Measurements from ENCODE around the gene GJD4.

Gene GJD4

GRCh38 chr10:35577926-35578617 lies 27.1 kb upstream of the GJD4 start:
- no peaks in the 10 kb centered on the region for H3K36me3 ChIP-seq (ENCODE audit: low read depth)
- no peaks in the 10 kb centered on the region for H3K27me3 ChIP-seq (ENCODE audit: insufficient read depth, poor library complexity, severe bottlenecking)
- DNase-seq (ENCODE audit: low spot score) (no peak), ATAC-seq (ENCODE audit: low read depth) (no peak)
- no peak overlapping the region for H3K27ac ChIP-seq (ENCODE audit: poor library complexity, severe bottlenecking)
- no peaks in the 10 kb centered on the region for H3K4me1 ChIP-seq (ENCODE audit: insufficient read depth, poor library complexity, severe bottlenecking)
- no peaks in the 10 kb centered on the region for H3K9me3 ChIP-seq (ENCODE audit: severe bottlenecking)
- TF ChIP-seq CTCF (IDR thresholded peaks at IDR 0.05; ENCODE audit: poor library complexity, severe bottlenecking) = no peak
- no peak overlapping the region for H3K4me3 ChIP-seq (ENCODE audit: severe bottlenecking)

- ATAC-seq (ENCODE audit: low read depth) (0 out of 3 replicates have a peak, but pooled peaks have one; percentile 18), DNase-seq (ENCODE audit: low spot score) (no peak)
- H3K27ac ChIP-seq (ENCODE audit: poor library complexity, severe bottlenecking) = no peak overlapping the region
- H3K4me1 ChIP-seq (ENCODE audit: insufficient read depth, poor library complexity, severe bottlenecking) = no peaks in the 10 kb centered on the region
- no peak for TF ChIP-seq CTCF (IDR thresholded peaks at IDR 0.05; ENCODE audit: poor library complexity, severe bottlenecking)
- H3K27me3 ChIP-seq (ENCODE audit: insufficient read depth, poor library complexity, severe bottlenecking) = no peaks in the 10 kb centered on the region
- H3K4me3 ChIP-seq (ENCODE audit: severe bottlenecking) = no peak overlapping the region
- no peaks in the 10 kb centered on the region for H3K36me3 ChIP-seq (ENCODE audit: low read depth)
- H3K9me3 ChIP-seq (ENCODE audit: severe bottlenecking) = no peaks in the 10 kb centered on the region
Measured at GRCh38 chr10:35578618-35578956, 26.6 kb upstream of the GJD4 start.

GRCh38 chr10:35579116-35579515 lies 26.0 kb upstream of the GJD4 start:
- no peaks in the 10 kb centered on the region for H3K4me1 ChIP-seq (ENCODE audit: insufficient read depth, poor library complexity, severe bottlenecking)
- no peaks in the 10 kb centered on the region for H3K27me3 ChIP-seq (ENCODE audit: insufficient read depth, poor library complexity, severe bottlenecking)
- no peak for TF ChIP-seq CTCF (IDR thresholded peaks at IDR 0.05; ENCODE audit: poor library complexity, severe bottlenecking)
- no peak overlapping the region for H3K27ac ChIP-seq (ENCODE audit: poor library complexity, severe bottlenecking)
- no peak for DNase-seq (ENCODE audit: low spot score)
- no peaks in the 10 kb centered on the region for H3K9me3 ChIP-seq (ENCODE audit: severe bottlenecking)
- ATAC-seq (ENCODE audit: low read depth) = no peak
- no peaks in the 10 kb centered on the region for H3K36me3 ChIP-seq (ENCODE audit: low read depth)
- H3K4me3 ChIP-seq (ENCODE audit: severe bottlenecking) = no peak overlapping the region

DNA sequence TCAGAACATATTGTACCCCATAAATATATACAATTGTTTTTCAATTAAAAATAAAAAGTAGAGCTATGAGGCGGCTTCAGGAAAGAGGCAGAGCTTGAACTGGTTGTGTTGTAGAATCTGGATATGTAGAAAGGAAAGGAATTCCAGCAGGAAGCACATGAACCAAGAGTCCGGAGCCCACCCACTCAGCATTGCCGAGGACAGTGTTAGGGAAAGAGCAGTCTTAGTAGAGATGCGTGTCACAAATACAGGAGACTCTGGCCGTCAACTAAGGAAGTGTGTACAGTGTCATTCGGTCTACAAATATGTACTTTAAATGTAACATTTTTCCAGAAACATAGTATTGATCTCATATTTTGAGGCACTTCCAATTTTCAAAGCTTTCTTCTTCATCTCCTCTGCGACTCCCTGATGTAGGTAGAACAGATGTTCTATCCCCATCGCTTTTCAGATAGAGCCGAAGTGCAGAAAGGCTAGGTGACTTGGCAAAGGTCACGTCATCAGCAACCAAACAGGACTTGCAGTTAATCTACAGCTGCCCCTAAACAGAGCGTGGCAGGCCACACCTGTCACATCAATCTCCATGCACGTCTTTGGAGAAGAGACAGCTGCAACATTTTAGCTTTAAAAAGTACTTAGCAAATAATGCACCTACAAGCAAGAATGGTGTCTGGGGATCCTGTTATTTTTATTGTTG lies 25.3 kb upstream of the GJD4 start:
- Histone ChIP-seq H3K27ac (ENCODE audit: poor library complexity, severe bottlenecking) (no peak overlapping the region), H3K4me1 (ENCODE audit: insufficient read depth, poor library complexity, severe bottlenecking) (no peaks in the 10 kb centered on the region), H3K9me3 (ENCODE audit: severe bottlenecking) (no peaks in the 10 kb centered on the region), H3K27me3 (ENCODE audit: insufficient read depth, poor library complexity, severe bottlenecking) (no peaks in the 10 kb centered on the region), H3K36me3 (ENCODE audit: low read depth) (no peaks in the 10 kb centered on the region), H3K4me3 (ENCODE audit: severe bottlenecking) (no peak overlapping the region)
- no peak for ATAC-seq (ENCODE audit: low read depth)
- DNase-seq (ENCODE audit: low spot score) = no peak
- no peak for TF ChIP-seq CTCF (IDR thresholded peaks at IDR 0.05; ENCODE audit: poor library complexity, severe bottlenecking)

DNA sequence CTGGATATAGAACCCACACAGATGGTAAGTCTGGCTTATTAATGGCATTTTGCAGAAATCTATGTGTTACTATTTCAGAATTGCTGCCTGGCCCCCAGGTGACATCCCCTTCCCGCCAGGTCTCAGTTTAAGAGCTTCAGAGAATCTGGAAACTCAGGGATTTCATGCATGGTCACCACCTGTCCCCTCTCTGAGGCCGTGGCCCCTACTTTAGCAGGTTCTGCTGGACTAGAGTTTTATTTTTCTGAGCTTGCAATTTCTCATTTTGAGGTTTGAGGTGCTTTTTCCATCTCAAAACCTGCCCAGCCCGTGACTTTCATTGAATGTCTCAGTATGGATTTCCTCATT lies 24.7 kb upstream of the GJD4 start:
- TF ChIP-seq CTCF (IDR thresholded peaks at IDR 0.05; ENCODE audit: poor library complexity, severe bottlenecking) = no peak
- ATAC-seq (ENCODE audit: low read depth) (no peak), DNase-seq (ENCODE audit: low spot score) (no peak)
- H3K9me3 ChIP-seq (ENCODE audit: severe bottlenecking) = no peaks in the 10 kb centered on the region
- no peak overlapping the region for H3K27ac ChIP-seq (ENCODE audit: poor library complexity, severe bottlenecking)
- H3K4me3 ChIP-seq (ENCODE audit: severe bottlenecking) = no peak overlapping the region
- H3K36me3 ChIP-seq (ENCODE audit: low read depth) = no peaks in the 10 kb centered on the region
- H3K27me3 ChIP-seq (ENCODE audit: insufficient read depth, poor library complexity, severe bottlenecking) = no peaks in the 10 kb centered on the region
- H3K4me1 ChIP-seq (ENCODE audit: insufficient read depth, poor library complexity, severe bottlenecking) = no peaks in the 10 kb centered on the region

All from RWPE2 (cell line).